ENCODE data around the gene WDR93.

DNA sequence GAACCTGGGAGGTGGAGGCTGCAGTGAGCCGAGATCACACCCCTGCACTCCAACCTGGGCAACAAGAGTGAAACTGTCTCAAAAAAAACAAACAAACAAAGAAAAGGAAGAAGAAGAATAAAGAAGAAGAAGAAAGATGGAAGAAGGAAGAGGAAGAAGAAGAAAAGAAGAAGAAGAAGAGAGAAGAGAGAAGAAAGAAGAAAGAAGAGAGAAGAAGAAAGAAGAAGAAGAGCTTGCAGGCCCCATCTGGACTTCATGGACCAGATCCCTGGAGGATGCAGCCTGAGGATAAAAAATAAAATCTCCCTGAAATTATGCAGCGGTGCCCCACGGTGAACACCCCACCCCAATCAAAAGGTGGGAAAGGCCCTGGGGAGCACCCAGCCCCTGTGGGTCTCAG, 69.2 kb downstream of the WDR93 start:
- TF ChIP-seq YY1 (IDR thresholded peaks at IDR 0.05; ENCODE audit: insufficient read depth, insufficient read length) (no peak), SUZ12 (IDR thresholded peaks at IDR 0.05; ENCODE audit: extremely low read depth, insufficient read depth, insufficient read length) (no peak)

Measured in NT2/D1 (cell line).